EL (cell line): ENCODE results near the gene LIN52.

Source experiments
- DNase-seq: peaks from one replicate; pipeline ENCODE4 v3.0.0-alpha.2; 2016

The LIN52 gene

DNA sequence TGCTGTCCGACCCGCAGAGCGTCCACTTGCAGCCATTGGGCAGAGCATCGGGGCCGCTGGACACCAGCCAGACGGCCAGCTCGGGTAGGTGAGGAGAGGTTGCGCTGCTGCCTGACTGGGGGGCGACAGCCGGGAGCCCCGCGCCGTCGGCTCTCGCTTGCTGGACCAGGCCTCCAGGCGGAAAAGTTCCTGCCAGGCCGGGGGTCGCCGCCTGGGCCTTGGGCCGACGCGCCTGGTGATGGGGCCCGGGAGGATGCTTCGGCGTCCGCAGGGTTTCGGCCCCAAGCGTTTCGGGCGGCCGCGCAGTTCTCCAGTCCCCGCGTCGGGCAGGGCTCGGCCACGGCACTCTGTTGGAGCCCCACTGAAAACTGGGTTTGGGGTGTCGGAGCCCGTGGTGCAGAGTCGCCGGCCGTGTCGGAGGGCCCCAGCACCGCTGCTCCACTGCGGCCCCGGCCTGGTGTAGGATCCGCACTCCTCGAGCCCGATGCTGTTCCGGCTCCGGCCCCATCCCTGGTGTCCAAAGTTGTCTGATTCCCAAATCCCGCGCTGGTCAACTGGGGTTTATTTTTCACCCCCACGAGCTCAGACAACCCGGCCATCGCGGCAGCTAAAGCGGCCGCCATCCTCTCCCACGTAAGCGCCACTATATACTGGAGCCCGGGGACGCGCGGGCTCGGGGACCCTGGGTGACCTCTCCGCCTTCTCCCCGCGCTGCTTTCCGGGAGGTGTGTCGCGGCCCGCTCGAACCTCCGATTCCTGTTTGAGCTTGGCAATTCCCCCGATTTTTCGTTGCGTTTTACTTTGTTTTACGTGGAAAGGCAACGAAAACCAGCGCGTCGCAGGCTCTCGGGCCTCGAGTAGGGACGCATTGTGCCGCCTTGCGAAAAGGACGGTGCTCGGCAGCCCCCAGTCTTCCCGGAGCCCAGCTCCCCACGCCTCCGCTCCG is 155.4 kb downstream of the LIN52 start:
- DNase-seq, result no peak

DNA sequence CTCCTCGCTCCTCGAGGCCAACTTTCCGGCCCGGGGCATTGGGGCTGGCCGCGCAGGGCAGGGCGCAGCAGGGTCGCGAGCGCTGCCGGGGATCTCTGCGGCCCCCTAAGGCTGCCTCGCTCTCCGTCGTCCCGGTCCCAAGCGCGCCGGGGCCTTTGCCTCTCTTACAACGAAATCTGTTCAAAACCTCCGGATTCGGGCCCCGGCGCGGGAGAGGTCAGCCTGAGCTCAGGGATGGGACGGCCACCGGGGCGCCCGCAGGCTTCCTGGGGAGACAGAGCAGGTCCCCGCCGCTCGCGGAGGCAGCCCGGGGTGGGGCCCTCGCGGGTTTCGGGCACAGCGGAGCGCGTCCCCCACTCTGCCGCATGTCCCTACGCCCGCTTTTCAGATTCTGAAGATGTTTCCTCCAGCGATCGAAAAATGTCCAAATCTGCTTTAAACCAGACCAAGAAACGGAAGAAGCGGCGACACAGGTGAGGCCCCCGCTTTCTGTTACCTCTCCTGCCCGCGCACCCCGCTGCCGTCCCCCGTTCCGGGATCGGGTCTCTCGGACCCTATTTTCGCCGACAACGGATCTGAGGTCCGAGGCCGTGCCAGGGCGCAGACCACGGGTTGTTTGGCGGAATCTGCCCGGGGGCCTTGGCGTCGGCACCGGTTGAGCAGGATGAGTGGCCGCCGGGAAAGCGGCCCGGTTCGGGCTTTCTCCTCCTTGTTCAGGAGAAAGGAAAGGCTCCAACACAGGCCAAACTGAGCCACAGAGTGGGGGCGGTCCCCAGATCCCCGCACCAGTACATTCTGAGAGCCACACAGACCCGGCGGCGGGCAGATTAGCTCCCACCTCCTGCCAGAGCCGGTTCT is 156.3 kb downstream of the LIN52 start:
- no peak for DNase-seq

DNA sequence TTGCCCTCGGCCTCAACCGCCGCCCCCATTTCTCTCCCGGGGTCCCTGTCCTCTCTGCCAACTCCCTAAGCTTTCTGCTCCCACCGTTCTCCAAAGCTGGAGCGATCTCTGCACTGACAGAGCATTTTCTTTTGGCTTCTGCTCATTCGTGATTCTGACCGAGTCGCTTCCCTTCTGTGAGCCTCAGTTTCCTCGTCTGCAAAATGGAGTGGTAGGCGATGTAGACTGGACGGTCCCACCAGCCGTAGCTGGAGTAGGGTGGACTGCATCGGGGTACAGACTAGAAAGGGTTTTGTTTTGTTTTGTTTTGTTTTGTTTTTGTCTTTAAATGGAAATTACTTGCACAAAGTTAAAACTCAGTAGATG is 156.9 kb downstream of the LIN52 start:
- DNase-seq, result no peak

DNA sequence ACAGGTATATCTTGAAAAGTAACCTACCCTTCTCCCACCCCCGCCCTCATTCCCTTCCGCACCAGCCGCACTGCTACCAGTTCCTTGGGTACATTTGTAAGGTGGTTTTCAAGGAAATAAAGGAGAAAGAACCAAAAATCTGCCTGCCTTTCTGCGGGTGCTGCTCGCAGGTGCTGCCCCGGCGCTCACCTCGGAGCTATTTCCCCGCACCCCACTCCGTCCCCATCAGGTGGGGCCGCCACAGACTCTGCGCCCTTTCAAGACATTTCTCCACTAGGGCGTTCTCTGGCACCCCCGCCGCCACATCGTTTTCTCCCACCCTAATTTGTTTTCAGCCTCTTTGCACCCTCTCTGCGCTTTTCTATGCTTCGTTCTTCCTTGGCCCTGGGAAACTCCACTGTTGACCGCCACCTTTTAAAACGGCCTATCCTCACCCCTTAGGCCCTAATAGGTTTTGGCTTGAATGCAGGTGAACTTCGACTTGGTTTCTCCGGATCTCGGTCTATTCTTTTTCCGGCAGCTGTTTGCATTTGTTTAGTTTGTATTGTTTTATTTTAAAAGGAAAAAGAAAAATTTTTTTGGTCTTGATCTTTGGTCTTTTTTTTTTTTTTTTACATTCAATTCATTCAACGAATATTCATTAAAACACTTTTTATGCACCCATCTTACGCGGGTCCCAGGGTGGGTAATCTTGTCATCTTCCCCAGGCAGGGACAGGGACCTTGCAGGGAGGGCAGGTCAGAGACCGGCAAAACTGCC is 157.4 kb downstream of the LIN52 start:
- no peak for DNase-seq

DNA sequence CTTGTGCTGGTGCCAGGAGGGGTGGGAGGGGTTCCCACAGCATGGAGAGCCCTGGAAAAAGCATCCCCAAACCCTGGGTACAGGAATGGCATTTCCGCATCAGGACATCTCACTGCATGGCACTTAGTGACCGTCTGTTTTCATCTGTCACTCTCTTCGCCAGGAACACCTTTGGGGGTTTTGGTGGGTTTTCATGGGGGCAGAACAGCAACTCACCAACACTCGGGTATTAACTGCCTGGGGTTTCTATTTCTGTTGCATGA is 158.0 kb downstream of the LIN52 start:
- DNase-seq, result no peak

DNA sequence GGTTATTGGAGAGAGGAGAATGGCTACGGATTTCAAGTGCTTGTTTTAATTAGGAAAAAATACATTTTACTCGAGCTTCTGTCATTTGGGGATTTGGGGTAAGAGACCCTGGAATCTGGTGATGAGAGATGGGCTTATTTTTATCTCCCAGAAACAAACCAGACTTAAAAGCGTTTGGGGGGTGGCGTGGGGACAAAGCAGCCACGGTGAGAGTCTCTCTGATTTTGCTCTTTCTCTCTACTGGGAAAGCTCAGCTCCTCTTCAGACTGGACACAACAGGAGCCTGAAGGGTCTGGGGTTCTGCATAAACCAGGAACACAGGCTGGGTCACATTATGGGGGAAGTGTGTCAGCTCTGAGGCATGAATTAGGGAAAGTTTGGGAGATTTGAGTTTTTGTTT is 158.3 kb downstream of the LIN52 start:
- no peak for DNase-seq

DNA sequence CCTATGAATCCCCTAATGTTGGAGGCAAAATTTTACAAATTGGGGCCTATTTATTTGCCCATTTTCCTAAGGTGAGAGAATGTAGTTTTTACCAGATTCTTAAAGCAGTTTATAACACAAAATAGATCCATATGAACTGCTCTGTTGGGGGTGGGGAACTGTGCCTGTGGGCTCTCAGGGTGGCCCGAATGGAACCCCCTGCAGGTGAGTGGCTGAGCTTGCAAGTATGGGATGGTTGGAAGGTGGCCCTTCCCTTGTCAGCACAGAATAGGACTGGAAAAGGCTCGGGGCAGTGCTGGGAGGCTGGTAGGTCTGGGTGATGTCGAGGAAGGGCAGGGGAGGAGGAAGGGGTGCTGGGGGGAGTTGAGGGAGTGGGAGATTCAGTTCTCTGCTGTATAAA is 159.4 kb downstream of the LIN52 start:
- no peak for DNase-seq

DNA sequence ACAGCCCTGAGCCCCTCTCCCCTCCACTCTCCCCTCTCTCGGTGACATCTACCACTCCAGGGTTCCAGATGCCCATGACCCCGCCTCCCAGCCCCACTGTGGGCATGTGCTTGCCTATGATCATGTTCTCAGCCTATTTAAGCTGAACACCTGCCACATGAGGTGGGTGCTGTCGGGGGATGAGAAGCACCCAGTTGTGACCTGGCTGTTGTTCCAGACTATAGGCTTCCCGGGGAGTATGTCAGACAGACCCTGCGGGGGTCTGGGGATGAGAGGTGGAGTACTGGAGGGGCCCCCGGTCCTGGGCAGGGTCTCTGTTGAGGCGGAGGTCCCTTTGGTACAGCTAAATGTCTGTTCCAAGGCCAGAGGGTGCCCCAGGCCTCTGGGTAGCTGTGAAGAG is 160.5 kb downstream of the LIN52 start:
- DNase-seq, result no peak

DNA sequence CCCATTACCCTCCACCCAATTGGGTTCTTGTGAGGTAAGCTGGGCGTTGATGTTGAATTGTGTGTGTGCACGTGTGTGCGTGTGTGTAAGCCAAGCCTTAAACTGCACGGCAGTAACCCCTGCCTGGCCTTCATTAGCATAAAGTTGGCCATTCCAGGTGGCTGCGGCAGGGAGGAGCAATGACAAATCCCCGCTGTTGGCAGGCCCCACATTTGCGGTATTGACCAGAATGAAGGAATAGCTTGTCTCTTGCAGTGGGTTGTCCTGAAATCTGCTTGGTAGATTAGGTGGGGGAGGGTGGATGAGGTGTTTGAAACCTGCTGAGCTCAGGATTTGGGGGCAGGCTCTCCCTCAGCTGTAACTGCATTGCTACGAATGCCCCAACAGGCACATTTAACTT is 161.8 kb downstream of the LIN52 start:
- no peak for DNase-seq

DNA sequence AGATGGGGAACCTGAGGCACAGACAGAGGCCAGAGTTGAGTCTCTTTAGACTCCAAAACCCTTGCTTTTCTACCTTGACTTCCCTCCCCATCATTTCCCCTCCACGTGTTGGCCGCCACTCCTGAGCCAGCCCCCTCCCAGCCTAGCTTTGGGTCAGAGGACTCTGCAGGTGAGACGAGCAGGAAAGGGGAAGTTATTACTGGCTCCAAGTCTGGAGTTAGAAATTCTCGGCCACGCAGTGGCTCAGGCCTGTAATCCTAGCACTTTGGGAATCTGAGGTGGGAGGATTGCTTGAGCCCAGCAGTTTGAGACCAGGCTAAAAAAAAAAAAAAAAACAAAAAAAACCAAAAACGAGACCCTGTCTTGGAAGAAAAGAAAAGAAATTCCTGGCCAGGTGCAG is 163.3 kb downstream of the LIN52 start:
- DNase-seq, result no peak

DNA sequence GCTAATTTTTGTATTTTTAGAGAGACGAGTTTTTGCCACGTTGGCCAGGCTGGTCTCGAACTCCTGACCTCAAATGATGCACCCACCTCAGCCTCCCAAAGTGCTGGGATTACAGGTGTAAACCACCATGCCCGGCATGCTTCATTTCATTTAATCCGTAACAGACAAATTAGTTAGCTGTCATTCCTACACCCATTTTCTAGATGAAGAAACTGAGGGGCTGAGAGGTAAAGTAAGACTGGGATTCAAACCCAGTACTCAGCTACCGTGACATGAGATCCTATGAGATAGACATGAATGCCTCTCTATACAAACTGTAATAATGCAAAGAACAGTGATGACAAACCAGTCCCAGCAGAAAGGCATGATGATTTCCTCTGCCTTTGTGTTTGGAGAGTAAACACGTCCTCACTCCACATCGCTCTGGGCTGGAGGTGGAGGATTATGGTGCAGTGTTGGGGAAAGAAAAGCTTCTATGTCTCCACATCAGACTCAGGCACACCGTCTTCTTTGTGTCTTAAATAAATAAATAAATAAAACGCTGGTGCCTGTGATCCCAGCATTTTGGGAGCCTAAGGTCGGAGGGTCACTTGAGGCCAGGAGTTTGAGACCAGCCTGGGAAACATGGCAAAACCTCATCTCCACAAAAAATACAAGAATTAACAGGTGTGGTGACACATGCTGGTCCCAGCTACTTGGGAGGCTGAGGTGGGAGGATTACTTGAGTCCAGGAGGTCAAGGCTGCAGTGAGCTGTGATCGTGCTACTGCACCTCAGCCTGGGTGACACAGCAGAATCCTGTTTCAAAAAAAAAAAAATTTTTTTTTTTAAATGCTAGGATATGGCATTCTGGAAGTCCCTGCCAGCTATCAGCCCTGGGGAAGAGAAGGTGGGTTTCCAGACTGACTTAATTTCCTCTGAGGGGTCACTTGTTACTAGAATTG is 164.9 kb downstream of the LIN52 start:
- no peak for DNase-seq
